ENCODE data around the gene KLK3. TPM values are rescaled to one million over a fixed set of nuclear protein-coding genes. Genes with fewer than 3 reads are reported as not detected.

Gene KLK3
- total and polyA plus RNA-seq, 2 experiments from 2014 or later, result 0.19 TPM; not detected in 1

- no peak for TF ChIP-seq ETS1 (IDR thresholded peaks at IDR 0.05)
- TF ChIP-seq NANOG (IDR thresholded peaks at IDR 0.05; ENCODE audit: borderline replicate concordance), result no peak
- no peak for TF ChIP-seq EZH2 (IDR thresholded peaks at IDR 0.05; ENCODE audit: low read depth, unreplicated experiment)
- TF ChIP-seq POLR2AphosphoS5 (IDR thresholded peaks at IDR 0.05; ENCODE audit: low read depth), result no peak
Observed at GRCh38 chr19:50832666-50833065, 22.0 kb upstream of the KLK3 start (continued).

- Mint-ChIP-seq H3K9me3 (peaks cover 2% of the 10 kb centered on the region; the same call in 1 of the 3 replicates), H3K4me1 (peaks cover 6% of the 10 kb centered on the region; the same call in 2 of the 3 replicates), H3K27ac (no peak within 1 kb of the TSS), H3K27me3 (ENCODE audit: insufficient read depth, low read depth, poor library complexity) (peaks cover 28% of the 10 kb centered on the region), H3K36me3 (ENCODE audit: low read depth) (no peaks in the 10 kb centered on the region; the same call in 2 of the 3 replicates), H3K4me3 (no peak within 1 kb of the TSS)
- Histone ChIP-seq H3K9me2 (ENCODE audit: insufficient read depth) (0 out of 2 replicates have a peak, but pooled peaks cover 2% of the 10 kb centered on the region), H3K4me1 (ENCODE audit: insufficient read depth) (peaks cover 7% of the 10 kb centered on the region), H3K79me2 (replicated peaks; ENCODE audit: insufficient read depth) (no peaks in the 10 kb centered on the region), H2AFZ (no peak within 1 kb of the TSS), H3K4me3 (no peak within 1 kb of the TSS), H3F3A (replicated peaks; ENCODE audit: low read depth) (0 out of 2 replicates have a peak, but pooled peaks cover 3% of the 10 kb centered on the region), H3K4me2 (no peak within 1 kb of the TSS), H3K27ac (ENCODE audit: low read depth) (no peak within 1 kb of the TSS), H3K36me3 (ENCODE audit: insufficient read depth) (no peaks in the 10 kb centered on the region), H4K20me1 (replicated peaks; ENCODE audit: insufficient read depth) (no peaks in the 10 kb centered on the region), H3K27me3 (ENCODE audit: insufficient read depth) (peaks cover 28% of the 10 kb centered on the region)
- ATAC-seq (no peak), DNase-seq (ENCODE audit: low spot score) (no peak)
- TF ChIP-seq JUNB (IDR thresholded peaks at IDR 0.05; ENCODE audit: unreplicated experiment), result no peak
- no peak for TF ChIP-seq ZNF462 (CRISPR knock-in tag; IDR thresholded peaks at IDR 0.05)
- TF ChIP-seq EZH2phosphoT487 (IDR thresholded peaks at IDR 0.05; ENCODE audit: unreplicated experiment), result no peak
- no peak for TF ChIP-seq ZNF331 (CRISPR knock-in tag; IDR thresholded peaks at IDR 0.05; ENCODE audit: low read depth)
- TF ChIP-seq CTCF (conservative IDR thresholded peaks at IDR 0.05; ENCODE audit: low read depth in 2 of 2), result no peak
- no peak for TF ChIP-seq ETS1 (IDR thresholded peaks at IDR 0.05)
- TF ChIP-seq REST (IDR thresholded peaks at IDR 0.05; ENCODE audit: unreplicated experiment), result no peak
- TF ChIP-seq EZH2 (IDR thresholded peaks at IDR 0.05; ENCODE audit: low read depth, unreplicated experiment), result no peak
Observed at GRCh38 chr19:50833117-50833801, 21.5 kb upstream of the KLK3 start, which contains the start of gene KLK15. Gene KLK15 (minus strand): TSS chr19:50833574. CDS start chr19:50831492, 2,082 bp downstream.

Measured in GM23338 (cell line).